Sigmoid colon (tissue), 4 donors: Measurements from ENCODE around the gene LPIN1.

ENCODE experiments used
- CTCF ChIP-seq, 4 experiments: fragments of 450-650 bp in 3 of 4; fragments of 200-600 bp in 1 of 4; IDR thresholded peaks; one replicate each; pipeline ENCODE4 v1.5.1; 2016 to 2019; ENCODE audit warnings: antibody characterized with exemption in 4 of 4, mild to moderate bottlenecking in 3 of 4, moderate library complexity in 2 of 4
- POLR2AphosphoS5 ChIP-seq, 4 donors: sonication (generic); formaldehyde crosslinking; IDR thresholded peaks; one replicate each; pipeline ENCODE4 v1.6.1; 2017; ENCODE audit warnings: antibody characterized with exemption in 4 of 4

GRCh38 chr2:11810237-11810977 lies 64.0 kb downstream of the LPIN1 start:
- TF ChIP-seq POLR2AphosphoS5 (IDR thresholded peaks at IDR 0.05) (no peak), CTCF (IDR thresholded peaks at IDR 0.05) (no peak)
